Measurements from ENCODE around the gene GINM1.

DNA sequence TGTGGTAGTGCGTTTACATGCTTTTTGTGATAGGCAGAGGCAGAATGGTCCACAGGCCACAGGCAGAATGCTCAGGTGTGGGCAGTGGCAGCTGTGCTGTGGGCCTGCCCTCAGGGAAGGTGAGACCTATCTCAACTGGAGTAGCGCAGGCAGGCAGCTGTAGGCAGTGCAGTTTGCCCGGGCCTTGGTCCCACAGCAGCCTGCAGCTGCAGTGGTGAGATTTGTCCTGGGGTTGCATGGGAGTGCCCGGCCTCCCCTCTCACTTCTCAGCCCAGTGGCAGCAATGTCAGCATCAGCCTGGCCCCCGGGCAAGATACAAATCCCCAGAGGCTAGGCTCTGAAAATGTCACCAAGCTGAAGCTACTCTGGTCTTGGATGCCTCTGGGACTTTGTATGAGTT, 14.3 kb upstream of the GINM1 start:
- no peak for TF ChIP-seq CTCF (IDR thresholded peaks at IDR 0.05)
- no peak for TF ChIP-seq POLR2A (IDR thresholded peaks at IDR 0.05)
